Thymus (tissue), 11 donors: ENCODE results near the gene DIPK1C. TPM values are rescaled to one million over a fixed set of nuclear protein-coding genes. Genes with fewer than 3 reads are reported as not detected.

Experiments
- DNase-seq, 9 donors: peaks; one replicate each; pipeline ENCODE4 v3.0.0-alpha.2; 2013; ENCODE audit warnings: low spot score in 9 of 9, low read depth in 6 of 9, missing footprints in 1 of 9
- H3K27ac ChIP-seq, 2 donors: one replicate each; pipeline ENCODE4 v1.5.1; 2013; ENCODE audit warnings: control low read depth in 1 of 2, low read depth in 1 of 2, low read length in 1 of 2, mild to moderate bottlenecking in 1 of 2, moderate library complexity in 1 of 2
- H3K27me3 ChIP-seq, 2 donors: one replicate each; pipeline ENCODE4 v1.5.1; 2013; ENCODE audit warnings: low read length in 1 of 2; ENCODE audit not compliant: control insufficient read depth in 2 of 2, insufficient read depth in 1 of 2
- H3K36me3 ChIP-seq, 2 donors: one replicate each; pipeline ENCODE4 v1.5.1; 2013; ENCODE audit warnings: low read length in 1 of 2, mild to moderate bottlenecking in 1 of 2, moderate library complexity in 1 of 2; ENCODE audit not compliant: control insufficient read depth in 2 of 2, insufficient read depth in 2 of 2
- H3K4me1 ChIP-seq, 2 donors: one replicate each; pipeline ENCODE4 v1.5.1; 2013; ENCODE audit warnings: low read length in 2 of 2; ENCODE audit not compliant: control insufficient read depth in 2 of 2, insufficient read depth in 2 of 2
- H3K4me3 ChIP-seq, 2 donors: one replicate each; pipeline ENCODE4 v1.5.1; 2013; ENCODE audit warnings: low read length in 2 of 2, control low read depth in 1 of 2, mild to moderate bottlenecking in 1 of 2
- H3K9me3 ChIP-seq, 2 donors: one replicate each; pipeline ENCODE4 v1.5.1; 2013; ENCODE audit warnings: low read length in 1 of 2, mild to moderate bottlenecking in 1 of 2; ENCODE audit not compliant: control insufficient read depth in 2 of 2, insufficient read depth in 1 of 2
- WGBS: extraction: QIAGEN DNeasy Blood & Tissue Kit; methylation state at CpG from one replicate; pipeline ENCODE4 v1.1.7; 2013; 5-methylcytosine and 5-hydroxymethylcytosine counted together
- polyA plus RNA-seq: library from polyadenylated mRNA; stranded (reverse); fragments of 200-250 nt; gene quantifications from one replicate; pipeline ENCODE4 v1.2.3, GENCODE V29; 2013
- total RNA-seq: library from RNA; stranded (reverse); fragments of 120-200 nt; gene quantifications from one replicate; pipeline ENCODE4 v1.2.4, GENCODE V29; 2013
- donor health status: healthy.

DIPK1C gene
- total and polyA plus RNA-seq, 2 donors = 0.42 to 26.4 TPM

- Histone ChIP-seq H3K9me3 (no peaks in the 10 kb centered on the region), H3K4me1 (no peaks in the 10 kb centered on the region), H3K36me3 (no peaks in the 10 kb centered on the region), H3K27ac (no peak overlapping the region), H3K4me3 (no peak overlapping the region), H3K27me3 (no peaks in the 10 kb centered on the region)
- 92% methylated on average over 14 of the region's 14 CpGs for whole genome bisulfite sequencing
- no peak for DNase-seq
Measured at GRCh38 chr18:74436158-74436769, 20.8 kb downstream of the DIPK1C start.

GRCh38 chr18:74435740-74436139, 21.4 kb downstream of the DIPK1C start:
- Histone ChIP-seq H3K9me3 (no peaks in the 10 kb centered on the region), H3K36me3 (no peaks in the 10 kb centered on the region), H3K27ac (no peak overlapping the region), H3K27me3 (no peaks in the 10 kb centered on the region), H3K4me3 (no peak overlapping the region), H3K4me1 (no peaks in the 10 kb centered on the region)
- no peak for DNase-seq
- 84% methylated on average over 4 of the region's 4 CpGs for WGBS

- 97% methylated on average over 11 of the region's 11 CpGs for WGBS
- no peak overlapping the region for H3K27ac ChIP-seq
Measured at GRCh38 chr18:74434466-74434865, 22.6 kb downstream of the DIPK1C start.

GRCh38 chr18:74430806-74431571, 26.1 kb downstream of the DIPK1C start:
- H3K9me3 ChIP-seq = peaks cover 0 to 3% of the 10 kb centered on the region in 2 donors
- H3K4me1 ChIP-seq = no peaks in the 10 kb centered on the region
- WGBS = 87% methylated on average over 15 of the region's 15 CpGs
- H3K4me3 ChIP-seq = no peak overlapping the region
- H3K36me3 ChIP-seq = no peaks in the 10 kb centered on the region
- no peak for DNase-seq
- no peaks in the 10 kb centered on the region for H3K27me3 ChIP-seq
- no peak overlapping the region for H3K27ac ChIP-seq

More at GRCh38 chr18:74434466-74434865, 22.6 kb downstream of the DIPK1C start:
- no peaks in the 10 kb centered on the region for H3K27me3 ChIP-seq
- no peak for DNase-seq
- H3K9me3 ChIP-seq = no peaks in the 10 kb centered on the region
- no peaks in the 10 kb centered on the region for H3K4me1 ChIP-seq
- H3K4me3 ChIP-seq = no peak overlapping the region
- no peaks in the 10 kb centered on the region for H3K36me3 ChIP-seq

GRCh38 chr18:74430231-74430630, 26.9 kb downstream of the DIPK1C start:
- 92% methylated on average over 5 of the region's 5 CpGs for WGBS
- H3K27me3 ChIP-seq = no peaks in the 10 kb centered on the region
- H3K4me3 ChIP-seq = no peak overlapping the region

GRCh38 chr18:74429096-74429495, 28.0 kb downstream of the DIPK1C start:
- H3K9me3 ChIP-seq = peaks cover 0 to 4% of the 10 kb centered on the region in 2 donors
- no peak for DNase-seq
- H3K4me1 ChIP-seq = no peaks in the 10 kb centered on the region
- H3K4me3 ChIP-seq = no peak overlapping the region
- no peaks in the 10 kb centered on the region for H3K36me3 ChIP-seq
- no peaks in the 10 kb centered on the region for H3K27me3 ChIP-seq
- H3K27ac ChIP-seq = no peak overlapping the region
- WGBS = 73% methylated on average over 7 of the region's 7 CpGs

More at GRCh38 chr18:74430231-74430630, 26.9 kb downstream of the DIPK1C start:
- Histone ChIP-seq H3K27ac (no peak overlapping the region), H3K9me3 (peaks cover 0 to 4% of the 10 kb centered on the region in 2 donors), H3K36me3 (no peaks in the 10 kb centered on the region), H3K4me1 (no peaks in the 10 kb centered on the region)
- no peak for DNase-seq

GRCh38 chr18:74427442-74428112, 29.5 kb downstream of the DIPK1C start:
- WGBS = 98% methylated on average over 24 of the region's 24 CpGs
- H3K9me3 ChIP-seq = peaks cover 0 to 4% of the 10 kb centered on the region in 2 donors
- H3K27me3 ChIP-seq = no peaks in the 10 kb centered on the region
- no peaks in the 10 kb centered on the region for H3K36me3 ChIP-seq
- no peak for DNase-seq
- no peaks in the 10 kb centered on the region for H3K4me1 ChIP-seq
- H3K4me3 ChIP-seq = no peak overlapping the region
- H3K27ac ChIP-seq = no peak overlapping the region

GRCh38 chr18:74425876-74426275, 31.2 kb downstream of the DIPK1C start:
- Histone ChIP-seq H3K27me3 (no peaks in the 10 kb centered on the region), H3K36me3 (no peaks in the 10 kb centered on the region), H3K4me3 (no peak overlapping the region), H3K27ac (no peak overlapping the region), H3K4me1 (no peaks in the 10 kb centered on the region), H3K9me3 (peaks cover 0 to 4% of the 10 kb centered on the region in 2 donors)
- 98% methylated on average over 11 of the region's 11 CpGs for WGBS
- DNase-seq = no peak

GRCh38 chr18:74425161-74425560, 31.9 kb downstream of the DIPK1C start:
- WGBS = 97% methylated on average over 4 of the region's 4 CpGs
- no peak overlapping the region for H3K4me3 ChIP-seq
- no peak for DNase-seq
- H3K27ac ChIP-seq = no peak overlapping the region
- H3K36me3 ChIP-seq = no peaks in the 10 kb centered on the region
- peaks cover 0 to 4% of the 10 kb centered on the region in 2 donors for H3K9me3 ChIP-seq
- H3K4me1 ChIP-seq = no peaks in the 10 kb centered on the region
- no peaks in the 10 kb centered on the region for H3K27me3 ChIP-seq
